DOHH2 (cell line): ENCODE results near the gene GSG1.

Source experiments
- H3F3A ChIP-seq: fragments of 200-600 bp; sonication (generic), shearing (Covaris generic); 2 replicates; pipeline ENCODE4 v1.6.0; 2016; ENCODE audit warnings: antibody characterized with exemption, mild to moderate bottlenecking; ENCODE audit not compliant: control insufficient read depth, insufficient read depth
- H3K27ac ChIP-seq: fragments of 200-600 bp; sonication (generic); 2 replicates; pipeline ENCODE4 v1.5.1; 2014; ENCODE audit warnings: low read depth, mild to moderate bottlenecking, low read length, moderate library complexity
- H3K27me3 ChIP-seq: fragments of 200-600 bp; sonication (generic); 2 replicates; pipeline ENCODE4 v1.6.1; 2014; ENCODE audit warnings: mild to moderate bottlenecking, low read length, mixed read lengths; ENCODE audit not compliant: control insufficient read depth
- H3K36me3 ChIP-seq: fragments of 200-600 bp; sonication (generic); 2 replicates; pipeline ENCODE4 v1.6.1; 2014; ENCODE audit warnings: mild to moderate bottlenecking, low read length, moderate library complexity, mixed read lengths; ENCODE audit not compliant: control insufficient read depth
- H3K4me1 ChIP-seq: fragments of 200-600 bp; sonication (generic); 2 replicates; pipeline ENCODE4 v1.6.1; 2014; ENCODE audit warnings: mild to moderate bottlenecking, low read length, mixed read lengths; ENCODE audit not compliant: control insufficient read depth
- H3K4me2 ChIP-seq: fragments of 200-600 bp; sonication (generic); 2 replicates; pipeline ENCODE4 v1.6.0; 2014; ENCODE audit warnings: mild to moderate bottlenecking, low read length, moderate library complexity
- H3K4me3 ChIP-seq: fragments of 200-600 bp; sonication (generic); 2 replicates; pipeline ENCODE4 v1.5.1; 2014; ENCODE audit warnings: mild to moderate bottlenecking, low read length, mixed read lengths
- H3K79me2 ChIP-seq: fragments of 200-600 bp; sonication (generic); 2 replicates; pipeline ENCODE4 v1.6.1; 2014; ENCODE audit warnings: mild to moderate bottlenecking, low read length, mixed read lengths; ENCODE audit not compliant: control insufficient read depth
- H3K9me2 ChIP-seq: fragments of 200-600 bp; sonication (generic); replicated peaks from 2 replicates; pipeline ENCODE4 v1.6.1; 2014; ENCODE audit warnings: mild to moderate bottlenecking, low read length, mixed read lengths; ENCODE audit not compliant: control insufficient read depth
- H3K9me3 ChIP-seq: fragments of 200-600 bp; sonication (generic); 2 replicates; pipeline ENCODE4 v1.6.1; 2014; ENCODE audit warnings: antibody characterized with exemption, low read length, mixed read lengths; ENCODE audit not compliant: control insufficient read depth, insufficient read depth
- H4K20me1 ChIP-seq: fragments of 200-600 bp; sonication (generic); 2 replicates; pipeline ENCODE4 v1.6.0; 2014; ENCODE audit warnings: low read depth, mild to moderate bottlenecking, antibody characterized with exemption, low read length, moderate library complexity; ENCODE audit not compliant: control insufficient read depth, insufficient read depth
- CTCF ChIP-seq: fragments of 200-600 bp; sonication (generic); IDR thresholded peaks from one replicate; pipeline ENCODE4 v1.5.1; 2014; ENCODE audit warnings: antibody characterized with exemption, mild to moderate bottlenecking, low read depth, low read length; ENCODE audit not compliant: poor library complexity, severe bottlenecking
- EZH2phosphoT487 ChIP-seq: fragments of 200-600 bp; sonication (generic); IDR thresholded peaks from 2 replicates; pipeline ENCODE4 v1.6.1; 2017; ENCODE audit warnings: borderline replicate concordance, mild to moderate bottlenecking, antibody characterized with exemption, low read length, moderate library complexity, mixed read lengths

The GSG1 gene

GRCh38 chr12:13075118-13075480 lies 28.4 kb downstream of the GSG1 start:
- H3K4me2 ChIP-seq, result no peak overlapping the region
- no peaks in the 10 kb centered on the region for H3K36me3 ChIP-seq
- TF ChIP-seq CTCF, result no peak
- TF ChIP-seq EZH2phosphoT487, result no peak
- H3K79me2 ChIP-seq, result no peaks in the 10 kb centered on the region
- no peaks in the 10 kb centered on the region for H3K27me3 ChIP-seq
- H3F3A ChIP-seq, result no peaks in the 10 kb centered on the region
- H3K27ac ChIP-seq, result no peak overlapping the region
- no peaks in the 10 kb centered on the region for H4K20me1 ChIP-seq
- no peaks in the 10 kb centered on the region for H3K4me1 ChIP-seq
- no peaks in the 10 kb centered on the region for H3K9me3 ChIP-seq
- H3K9me2 ChIP-seq, result no peaks in the 10 kb centered on the region
- no peak overlapping the region for H3K4me3 ChIP-seq

GRCh38 chr12:13074396-13075117 lies 28.9 kb downstream of the GSG1 start:
- Histone ChIP-seq H3K4me2 (no peak overlapping the region), H3K27me3 (no peaks in the 10 kb centered on the region), H3K9me3 (no peaks in the 10 kb centered on the region), H4K20me1 (no peaks in the 10 kb centered on the region), H3K4me3 (no peak overlapping the region), H3K27ac (no peak overlapping the region), H3K4me1 (no peaks in the 10 kb centered on the region), H3K79me2 (no peaks in the 10 kb centered on the region), H3F3A (no peaks in the 10 kb centered on the region), H3K9me2 (no peaks in the 10 kb centered on the region), H3K36me3 (no peaks in the 10 kb centered on the region)
- TF ChIP-seq EZH2phosphoT487 (no peak), CTCF (no peak)

- no peaks in the 10 kb centered on the region for H3F3A ChIP-seq
- TF ChIP-seq CTCF (no peak), EZH2phosphoT487 (no peak)
- no peak overlapping the region for H3K4me2 ChIP-seq
- H4K20me1 ChIP-seq, result no peaks in the 10 kb centered on the region
- H3K9me3 ChIP-seq, result no peaks in the 10 kb centered on the region
- no peaks in the 10 kb centered on the region for H3K79me2 ChIP-seq
- H3K36me3 ChIP-seq, result no peaks in the 10 kb centered on the region
- H3K27ac ChIP-seq, result no peak overlapping the region
- no peaks in the 10 kb centered on the region for H3K4me1 ChIP-seq
- no peaks in the 10 kb centered on the region for H3K27me3 ChIP-seq
- H3K9me2 ChIP-seq, result no peaks in the 10 kb centered on the region
- no peak overlapping the region for H3K4me3 ChIP-seq
Observed at GRCh38 chr12:13073173-13073572, 30.3 kb downstream of the GSG1 start.
